GM12878 (cell line): Measurements from ENCODE around the gene EPAS1. TPM values are rescaled to one million over a fixed set of nuclear protein-coding genes. Genes with fewer than 3 reads are reported as not detected.

Source experiments
- ATAC-seq: fragments of 200-7000 bp; cut with Tn5 transposase; 3 replicates; pipeline ENCODE4 v1.9.1; 2020; ENCODE audit warnings: mild to moderate bottlenecking, moderate library complexity
- BruUV-seq: library from RNA; stranded (reverse); fragments of 400-500 nt; replicated peaks from 2 replicates; lab custom pipeline; 2021; lab: Mats Ljungman, UMichigan
- CTCF ChIA-PET: fragments of 300-600 bp; sonication (Branson Sonifier 250); formaldehyde crosslinking; extraction: SDS; loops from one replicate; lab custom pipeline; 2021; ENCODE audit warnings: inconsistent platforms; lab: Yijun Ruan, JAX
- POLR2A ChIA-PET: fragments of 350-600 bp; formaldehyde crosslinking; extraction: SDS; loops from one replicate; lab custom pipeline; 2021; ENCODE audit warnings: inconsistent platforms; lab: Charles Lee
- RAD21 ChIA-PET: fragments of 300-600 bp; sonication (Branson Sonifier 250); formaldehyde crosslinking; loops from one replicate; lab custom pipeline; 2023; ENCODE audit warnings: antibody characterized with exemption; ENCODE audit not compliant: unreplicated experiment; lab: Charles Lee
- SMC1A ChIA-PET: fragments of 300-600 bp; sonication (Branson Sonifier 250); formaldehyde crosslinking; loops from one replicate; lab custom pipeline; 2023; ENCODE audit not compliant: unreplicated experiment, uncharacterized antibody; lab: Charles Lee
- DNase-seq: peaks from one replicate; pipeline ENCODE4 v3.0.0-alpha.2; 2011; ENCODE audit warnings: low read depth, low spot score
- FAIRE-seq: peaks from 3 replicates; lab custom pipeline; 2011; peaks lifted over from hg19 to GRCh38; lab: Jason Lieb, UNC
- H2AFZ ChIP-seq: 2 replicates; pipeline ENCODE4 v1.6.0; 2011; ENCODE audit warnings: low read depth, low read length, control low read depth; ENCODE audit not compliant: control insufficient read depth
- H3K27ac ChIP-seq: 2 replicates; pipeline ENCODE4 v1.5.1; 2011; ENCODE audit warnings: control low read depth; ENCODE audit not compliant: control insufficient read depth, insufficient read depth
- H3K27me3 ChIP-seq, 2 experiments: replicated peaks in 1 of 2; 2 replicates each; pipeline versions ENCODE4 v1.6.0 to v1.6.1; 2011; ENCODE audit warnings: low read length in 1 of 2; ENCODE audit not compliant: control insufficient read depth in 2 of 2, insufficient read depth in 2 of 2
- H3K36me3 ChIP-seq, 2 experiments: 2 replicates each; pipeline ENCODE4 v1.5.1; 2011; ENCODE audit warnings: low read length in 1 of 2; ENCODE audit not compliant: control insufficient read depth in 2 of 2, insufficient read depth in 2 of 2
- H3K4me1 ChIP-seq: 2 replicates; pipeline ENCODE4 v1.6.1; 2011; ENCODE audit warnings: mild to moderate bottlenecking, low read length, moderate library complexity, mixed read lengths; ENCODE audit not compliant: control insufficient read depth, insufficient read depth
- H3K4me2 ChIP-seq: 2 replicates; pipeline ENCODE4 v1.6.0; 2011; ENCODE audit warnings: control low read depth; ENCODE audit not compliant: control insufficient read depth, insufficient read depth
- H3K4me3 ChIP-seq: fragments of 200-600 bp; sonication (generic); 2 replicates; pipeline ENCODE4 v1.5.1; 2016
- H3K79me2 ChIP-seq: 2 replicates; pipeline ENCODE4 v1.6.0; 2011; ENCODE audit warnings: low read length; ENCODE audit not compliant: control insufficient read depth, insufficient read depth
- H3K9ac ChIP-seq: 2 replicates; pipeline ENCODE4 v1.8.0; 2011; ENCODE audit warnings: low read length, control low read depth, mixed read lengths; ENCODE audit not compliant: control insufficient read depth, insufficient read depth
- H3K9me3 ChIP-seq: replicated peaks from 3 replicates; pipeline ENCODE4 v1.5.1; 2011; ENCODE audit warnings: mild to moderate bottlenecking, low read length; ENCODE audit not compliant: control insufficient read depth, insufficient read depth
- H4K20me1 ChIP-seq: 2 replicates; pipeline ENCODE4 v1.6.0; 2011; ENCODE audit not compliant: control insufficient read depth, insufficient read depth
- CBFB ChIP-seq: IDR thresholded peaks from 2 replicates; pipeline ENCODE4 v1.6.1; 2016; ENCODE audit warnings: antibody characterized with exemption, low read depth
- CHD1 ChIP-seq: IDR thresholded peaks from 2 replicates; pipeline ENCODE4 v1.6.1; 2012; ENCODE audit warnings: low read depth, low read length, improper control_type of control experiment
- ETV6 ChIP-seq, 2 experiments: fragments of 450-650 bp in 1 of 2; IDR thresholded peaks in 1 of 2; conservative IDR thresholded peaks in 1 of 2; 2 replicates each; pipeline ENCODE4 v1.6.1; 2014; ENCODE audit warnings: antibody characterized with exemption in 1 of 2, borderline replicate concordance in 1 of 2, low read depth in 1 of 2, mild to moderate bottlenecking in 1 of 2, moderate library complexity in 1 of 2
- HDAC2 ChIP-seq: fragments of 200-600 bp; sonication (generic); IDR thresholded peaks from 2 replicates; pipeline ENCODE4 v1.6.1; 2017
- IRF5 ChIP-seq: fragments of 450-650 bp; IDR thresholded peaks from 2 replicates; pipeline ENCODE4 v1.6.1; 2017; ENCODE audit warnings: borderline replicate concordance
- MEF2B ChIP-seq: fragments of 450-650 bp; IDR thresholded peaks from 2 replicates; pipeline ENCODE4 v1.6.1; 2018; ENCODE audit warnings: mild to moderate bottlenecking, moderate library complexity; ENCODE audit not compliant: partially characterized antibody, poor library complexity, severe bottlenecking
- POLR2AphosphoS2 ChIP-seq: IDR thresholded peaks from 2 replicates; pipeline ENCODE4 v1.6.1; 2011; ENCODE audit warnings: low read depth, mild to moderate bottlenecking, low read length, improper control_type of control experiment, moderate library complexity
- RAD21 ChIP-seq: IDR thresholded peaks from 2 replicates; pipeline ENCODE4 v1.6.1; 2011; ENCODE audit warnings: mild to moderate bottlenecking, low read depth, low read length, moderate library complexity; ENCODE audit not compliant: insufficient read depth
- SPI1 ChIP-seq: IDR thresholded peaks from 2 replicates; pipeline ENCODE4 v1.6.1; 2011; ENCODE audit warnings: low read depth, mild to moderate bottlenecking, low read length, moderate library complexity, borderline replicate concordance; ENCODE audit not compliant: insufficient read depth
- SUPT20H ChIP-seq: IDR thresholded peaks from 2 replicates; pipeline ENCODE4 v1.6.1; 2011; ENCODE audit warnings: low read depth, mild to moderate bottlenecking, low read length, moderate library complexity, borderline replicate concordance; ENCODE audit not compliant: control insufficient read depth
- TBL1XR1 ChIP-seq: IDR thresholded peaks from 2 replicates; pipeline ENCODE4 v1.6.1; 2012; ENCODE audit warnings: low read depth, low read length, improper control_type of control experiment
- ZNF592 ChIP-seq: fragments of 450-650 bp; IDR thresholded peaks from 2 replicates; pipeline ENCODE4 v1.6.1; 2017; ENCODE audit warnings: mild to moderate bottlenecking, moderate library complexity
- WGBS: methylation state at CpG from one replicate; pipeline ENCODE4 v1.1.6; 2016; ENCODE audit warnings: low lambda C conversion rate; ENCODE audit not compliant: insufficient replicate concordance, insufficient coverage; ENCODE audit errors: missing lambda C conversion rate; 5-methylcytosine and 5-hydroxymethylcytosine counted together
- in situ Hi-C: fragments of 300-500 bp; cut with MboI; formaldehyde crosslinking; loops from 9 replicates; pipeline ENCODE4 v1.14.3; 2018; ENCODE audit warnings: mixed read lengths
- intact Hi-C: fragments of 100-400 bp; cut with micrococcal nuclease; formaldehyde crosslinking; loops from one replicate; pipeline ENCODE4 v1.14.2; 2022; ENCODE audit not compliant: unreplicated experiment
- polyA plus RNA-seq, 11 experiments: library from polyadenylated mRNA; depleted of rRNA in 4 of 11; unstranded in 6 of 11; stranded (reverse) in 5 of 11; fragments of >200 nt; fragmentation: Nextera tagmentation in 4 of 11; fragmentation: Illumina TruSeq in 1 of 11; extraction: Ambion mirVana in 4 of 11; extraction: Trizol in 1 of 11; gene quantifications; 1 replicate in 1 of 11; 2 replicates in 10 of 11; pipeline versions ENCODE4 v1.2.1 to v1.2.3, GENCODE V29; 2011 to 2016; ENCODE audit warnings: inconsistent platforms in 2 of 11, missing spikeins in 2 of 11, low read depth in 1 of 11
- total RNA-seq, 4 experiments: library from RNA; depleted of rRNA in 3 of 4; stranded (reverse); fragments of >200 nt in 3 of 4; fragmentation: Illumina TruSeq in 1 of 4; extraction: Trizol in 1 of 4; gene quantifications; 2 replicates each; pipeline versions ENCODE4 v1.2.1 to v1.2.3, GENCODE V29; 2013 to 2021

Gene EPAS1
- total and polyA plus RNA-seq, 10 of the 15 experiments (the other 5 are each of a cell fraction or from before 2014, with no cell fraction given), result 0.11 to 22.0 (median 1.3) TPM; not detected in 1

- Histone ChIP-seq H3K27me3 (no peaks in the 10 kb centered on the region), H3K4me1 (no peaks in the 10 kb centered on the region), H3K9ac (no peak overlapping the region), H3K27ac (no peak overlapping the region), H3K4me3 (no peak overlapping the region), H3K79me2 (no peaks in the 10 kb centered on the region), H4K20me1 (no peaks in the 10 kb centered on the region), H3K9me3 (no peaks in the 10 kb centered on the region), H2AFZ (no peak overlapping the region), H3K36me3 (no peaks in the 10 kb centered on the region), H3K4me2 (no peak overlapping the region)
- RAD21 ChIA-PET, result no interaction called here
- in situ Hi-C loops (no loop called here), intact Hi-C loops (no loop called here)
- FAIRE-seq, result no peak
- ATAC-seq, result no peak
- POLR2A ChIA-PET, result no interaction called here
- TF ChIP-seq ZNF592 (no peak), HDAC2 (no peak), SUPT20H (no peak), IRF5 (no peak), POLR2AphosphoS2 (no peak), SPI1 (no peak), TBL1XR1 (no peak), ETV6 (conservative IDR thresholded peaks at IDR 0.05 in 1 of 2, IDR thresholded peaks at IDR 0.05 in 1 of 2; ENCODE audit: borderline replicate concordance in 1 of 2, low read depth in 1 of 2) (no peak), RAD21 (no peak), MEF2B (no peak), CBFB (no peak), CHD1 (no peak)
- SMC1A ChIA-PET, result no interaction called here
- BruUV-seq, result no TSS peak
- CTCF ChIA-PET, result interaction anchor here (1.2 to 1.3 kb wide), 2 partner anchors 15 to 49 kb away, joined by 3 to 5 read pairs; no protein-coding TSS in a partner anchor
- DNase-seq, result no peak
- WGBS, result 32% methylated on average over 2 of the region's 2 CpGs
Measured at GRCh38 chr2:46411245-46411641, 114.0 kb downstream of the EPAS1 start.
